ENCODE results near the gene KPNA4.

The KPNA4 gene

GRCh38 chr3:160482796-160483195 is 82.6 kb downstream of the KPNA4 start:
- H3K27ac ChIP-seq: no peak overlapping the region
- no peak for TF ChIP-seq CTCF (conservative IDR thresholded peaks at IDR 0.05)

GRCh38 chr3:160481856-160482255 is 83.5 kb downstream of the KPNA4 start:
- H3K27ac ChIP-seq: no peak overlapping the region
- TF ChIP-seq CTCF (conservative IDR thresholded peaks at IDR 0.05): no peak

- no peak for TF ChIP-seq CTCF (conservative IDR thresholded peaks at IDR 0.05)
- H3K27ac ChIP-seq: no peak overlapping the region
Observed at GRCh38 chr3:160480931-160481330, 84.4 kb downstream of the KPNA4 start.

GRCh38 chr3:160479376-160479775 is 86.0 kb downstream of the KPNA4 start:
- no peak for TF ChIP-seq CTCF (conservative IDR thresholded peaks at IDR 0.05)
- H3K27ac ChIP-seq: no peak overlapping the region

- no peak overlapping the region for H3K27ac ChIP-seq
- TF ChIP-seq CTCF (conservative IDR thresholded peaks at IDR 0.05): no peak
Observed at GRCh38 chr3:160478338-160478737, 87.0 kb downstream of the KPNA4 start.

GRCh38 chr3:160477750-160478149 is 87.6 kb downstream of the KPNA4 start:
- H3K27ac ChIP-seq: no peak overlapping the region
- no peak for TF ChIP-seq CTCF (conservative IDR thresholded peaks at IDR 0.05)

GRCh38 chr3:160475884-160476283 is 89.5 kb downstream of the KPNA4 start:
- no peak for TF ChIP-seq CTCF (conservative IDR thresholded peaks at IDR 0.05)
- H3K27ac ChIP-seq: no peak overlapping the region

GRCh38 chr3:160475153-160475552 is 90.2 kb downstream of the KPNA4 start:
- H3K27ac ChIP-seq: no peak overlapping the region
- no peak for TF ChIP-seq CTCF (conservative IDR thresholded peaks at IDR 0.05)

Measured in VCaP (cell line).